AG10803 (cell line): ENCODE results near the gene ZNF296.
"Not testable (repeated sequence)": the region's sequence is repeated elsewhere in the genome, so short reads cannot be mapped to it uniquely, and the experiment has no call there.

ENCODE experiments used
- DNase-seq: peaks from one replicate; pipeline ENCODE4 v3.0.0; 2010; ENCODE audit warnings: low read depth
- H3K4me3 ChIP-seq: 2 replicates; pipeline ENCODE4 v1.5.1; 2011; ENCODE audit warnings: mild to moderate bottlenecking, low read length, control low read depth
- TF ChIP-seq, protein P1 (sequence below): conservative IDR thresholded peaks from 2 replicates; pipeline ENCODE4 v1.5.1; 2011; ENCODE audit warnings: mild to moderate bottlenecking, low read length, control low read depth, inconsistent platforms

Gene ZNF296

DNA sequence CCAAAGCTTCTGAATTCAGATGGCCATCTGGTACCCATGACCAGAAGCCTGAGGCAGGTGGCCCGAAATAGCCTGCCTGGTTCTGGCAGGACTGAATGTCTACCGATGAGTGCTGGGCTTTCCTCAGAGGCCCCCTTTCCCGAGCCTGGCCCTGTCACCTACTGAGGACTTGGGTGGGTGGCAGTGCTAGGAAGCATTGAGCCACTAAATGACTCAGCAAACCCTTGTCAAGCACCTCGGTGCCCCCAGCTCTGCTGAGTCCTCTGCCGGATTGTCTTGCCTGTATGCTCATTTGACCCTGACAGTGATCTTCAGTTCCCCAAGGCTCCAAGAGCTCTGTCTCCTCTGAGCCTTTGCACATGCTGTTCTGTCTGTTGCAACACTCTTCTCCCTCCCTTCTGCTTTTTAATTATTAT, 34.6 kb upstream of the ZNF296 start:
- no peak overlapping the region for H3K4me3 ChIP-seq
- TF ChIP-seq, protein P1, sequence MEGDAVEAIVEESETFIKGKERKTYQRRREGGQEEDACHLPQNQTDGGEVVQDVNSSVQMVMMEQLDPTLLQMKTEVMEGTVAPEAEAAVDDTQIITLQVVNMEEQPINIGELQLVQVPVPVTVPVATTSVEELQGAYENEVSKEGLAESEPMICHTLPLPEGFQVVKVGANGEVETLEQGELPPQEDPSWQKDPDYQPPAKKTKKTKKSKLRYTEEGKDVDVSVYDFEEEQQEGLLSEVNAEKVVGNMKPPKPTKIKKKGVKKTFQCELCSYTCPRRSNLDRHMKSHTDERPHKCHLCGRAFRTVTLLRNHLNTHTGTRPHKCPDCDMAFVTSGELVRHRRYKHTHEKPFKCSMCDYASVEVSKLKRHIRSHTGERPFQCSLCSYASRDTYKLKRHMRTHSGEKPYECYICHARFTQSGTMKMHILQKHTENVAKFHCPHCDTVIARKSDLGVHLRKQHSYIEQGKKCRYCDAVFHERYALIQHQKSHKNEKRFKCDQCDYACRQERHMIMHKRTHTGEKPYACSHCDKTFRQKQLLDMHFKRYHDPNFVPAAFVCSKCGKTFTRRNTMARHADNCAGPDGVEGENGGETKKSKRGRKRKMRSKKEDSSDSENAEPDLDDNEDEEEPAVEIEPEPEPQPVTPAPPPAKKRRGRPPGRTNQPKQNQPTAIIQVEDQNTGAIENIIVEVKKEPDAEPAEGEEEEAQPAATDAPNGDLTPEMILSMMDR: no peak
- DNase-seq: no peak

DNA sequence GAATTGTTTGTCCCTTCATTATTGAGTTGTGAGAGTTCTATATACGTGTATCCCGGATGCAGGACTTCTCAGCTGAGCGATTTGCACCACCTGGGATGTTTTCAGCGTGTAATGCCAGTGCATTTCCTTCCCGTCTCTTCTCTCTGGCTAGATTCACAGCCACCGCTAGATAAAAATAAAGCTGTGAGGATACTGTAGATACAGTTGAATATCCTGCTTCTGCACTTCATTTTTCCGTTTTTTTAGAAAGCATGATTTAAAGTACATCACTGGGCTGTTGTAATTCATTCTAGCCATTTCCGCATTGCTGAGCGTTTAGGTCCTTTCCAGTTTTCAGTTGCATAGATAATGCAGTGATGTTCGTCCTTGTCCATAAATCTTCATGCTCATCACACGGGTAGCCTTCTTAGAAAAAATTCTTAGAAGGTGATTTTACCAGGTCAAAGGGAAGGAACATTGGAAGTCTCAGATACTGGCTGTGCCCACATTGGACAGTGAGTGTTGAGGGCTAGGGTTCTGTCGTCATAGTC, 31.4 kb upstream of the ZNF296 start:
- DNase-seq: no peak
- TF ChIP-seq, protein P1: no peak

DNA sequence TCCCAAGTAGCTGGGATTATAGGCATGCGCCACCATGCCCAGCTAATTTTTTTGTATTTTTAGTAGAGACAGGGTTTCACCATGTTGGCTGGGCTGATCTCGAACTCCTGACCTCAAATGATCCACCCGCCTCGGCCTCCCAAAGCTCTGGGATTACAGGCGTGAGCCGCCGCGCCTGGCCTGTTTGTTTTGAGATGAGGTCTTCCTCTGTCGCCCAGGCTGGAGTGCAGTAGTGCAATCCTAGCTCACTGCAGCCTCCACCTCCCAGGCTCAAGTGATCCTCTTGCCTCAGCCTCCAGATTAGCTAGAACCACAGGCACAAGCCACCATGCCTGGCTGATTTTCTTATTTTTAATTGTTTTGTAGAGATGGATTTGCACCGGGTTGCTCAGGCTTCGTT, 30.1 kb upstream of the ZNF296 start:
- not testable (repeated sequence) for DNase-seq, H3K4me3 ChIP-seq

More for the DNA sequence above, 31.4 kb upstream of the ZNF296 start:
- H3K4me3 ChIP-seq: no peak overlapping the region

DNA sequence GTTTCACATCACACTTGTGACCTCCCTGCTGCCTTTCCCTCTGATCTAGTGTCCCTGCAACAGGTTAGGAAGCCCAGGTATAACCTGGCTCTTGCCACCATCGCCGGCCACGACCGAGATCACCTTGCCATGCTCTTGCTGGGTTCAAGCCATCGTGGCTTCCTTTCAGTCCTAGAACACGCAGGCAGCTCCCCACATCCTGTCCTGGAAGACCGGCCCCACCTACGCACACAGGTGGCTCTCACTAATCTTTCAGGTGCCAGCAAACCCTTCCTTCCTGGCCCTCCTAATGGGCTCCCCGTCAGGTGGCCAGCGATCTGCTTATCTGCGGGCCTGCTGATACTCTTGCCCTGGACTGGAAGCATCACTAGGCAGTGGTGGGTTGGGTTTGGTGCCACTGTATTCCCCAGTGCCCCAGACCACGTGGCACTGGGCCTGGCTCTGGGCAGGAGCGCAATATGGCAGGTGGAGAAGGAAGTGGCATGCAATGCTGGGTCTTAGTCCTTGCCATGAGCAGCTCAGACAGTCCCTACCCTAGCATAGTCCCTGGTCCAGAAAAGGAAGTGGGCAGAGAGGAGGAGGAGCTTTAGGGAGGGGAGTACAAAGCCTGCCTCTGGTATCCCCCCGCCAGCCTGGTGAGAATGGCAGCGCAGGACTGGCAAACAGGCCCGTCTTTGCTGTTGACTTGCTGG, 28.5 kb upstream of the ZNF296 start:
- no peak overlapping the region for H3K4me3 ChIP-seq
- DNase-seq: no peak

DNA sequence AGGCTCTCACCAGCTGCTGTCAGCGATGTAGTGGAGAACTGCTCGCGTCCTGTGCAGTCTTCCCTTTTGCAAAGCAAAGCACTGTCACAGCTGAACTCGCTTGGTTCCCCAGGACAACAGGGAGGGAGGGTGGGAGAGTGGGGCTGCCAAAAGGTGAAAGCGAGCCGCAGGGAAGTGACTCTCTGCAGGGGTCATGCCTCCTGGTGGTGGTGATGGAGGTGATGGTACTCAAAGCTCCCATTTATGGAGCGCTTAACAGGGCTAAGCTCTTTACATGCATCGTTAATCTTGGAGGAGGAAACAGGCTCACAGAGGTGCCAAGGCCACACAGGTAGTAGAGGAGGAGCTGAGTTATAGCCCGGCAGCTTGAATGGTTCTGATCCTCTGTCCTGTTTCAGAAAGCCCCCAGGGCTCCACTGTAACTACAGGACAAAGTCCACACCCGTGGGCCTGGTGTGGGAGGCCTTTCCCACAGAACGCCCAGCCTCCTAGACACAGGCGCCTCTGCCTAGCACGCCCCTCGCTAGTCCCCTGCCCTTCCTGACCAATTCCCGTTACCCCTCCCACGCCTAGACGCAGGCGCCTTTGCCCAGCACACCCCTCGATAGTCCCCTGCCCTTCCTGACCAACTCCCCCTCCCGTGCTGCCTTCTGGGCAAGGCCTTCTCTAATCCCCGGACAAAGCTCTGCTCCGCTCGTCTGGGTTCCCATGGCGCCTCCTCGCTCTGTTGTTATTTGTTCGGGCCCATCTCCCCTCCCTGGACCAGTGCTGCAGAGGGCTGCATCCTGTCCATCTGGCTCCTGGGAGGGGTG, 27.4 kb upstream of the ZNF296 start:
- no peak overlapping the region for H3K4me3 ChIP-seq
- no peak for DNase-seq
- TF ChIP-seq, protein P1: no peak

More for the DNA sequence above, 28.5 kb upstream of the ZNF296 start:
- TF ChIP-seq, protein P1: no peak

DNA sequence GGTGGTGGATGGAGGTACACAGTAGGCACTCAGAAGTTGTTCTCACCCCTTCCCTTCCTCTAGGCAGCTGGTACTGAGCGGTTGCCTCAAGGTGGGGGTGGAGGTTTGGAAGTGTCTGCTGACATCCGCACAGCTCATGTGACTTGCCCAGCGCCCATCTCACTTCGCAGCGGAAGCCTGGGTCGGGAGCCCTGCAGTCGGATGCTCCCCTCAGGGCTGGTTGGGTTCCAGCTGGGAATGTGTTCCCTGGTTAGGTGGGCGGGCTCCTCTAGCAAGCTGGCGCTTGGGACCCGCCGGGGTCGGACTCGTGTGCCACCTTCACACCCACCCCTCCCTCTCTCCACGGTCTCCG, 26.9 kb upstream of the ZNF296 start:
- H3K4me3 ChIP-seq: no peak overlapping the region
- TF ChIP-seq, protein P1: no peak
- DNase-seq: no peak

DNA sequence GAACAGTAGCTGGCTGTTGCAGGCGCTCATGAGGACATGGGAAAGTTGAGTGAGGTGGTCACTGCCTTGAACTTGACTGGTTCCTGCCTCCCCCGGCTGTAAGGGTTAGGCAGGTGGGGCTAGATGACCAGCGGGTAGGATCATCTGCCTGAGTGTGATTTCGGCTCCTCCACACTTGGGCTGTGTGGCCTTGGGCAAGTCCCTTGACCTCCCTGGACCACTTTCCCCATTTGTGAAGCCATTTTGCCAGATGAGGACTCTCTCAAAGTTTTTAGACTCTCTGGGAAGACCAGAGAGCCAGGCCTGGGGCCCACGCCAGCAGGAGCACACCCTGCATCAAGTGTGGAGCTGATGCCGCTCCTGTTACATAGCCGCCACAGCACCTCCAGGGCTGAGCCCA, 26.2 kb upstream of the ZNF296 start:
- TF ChIP-seq, protein P1: no peak
- H3K4me3 ChIP-seq: no peak overlapping the region
- no peak for DNase-seq
